Endodermal cell (in vitro differentiated cells): ENCODE results near the gene ANGPTL4. TPM values are rescaled to one million over a fixed set of nuclear protein-coding genes. Genes with fewer than 3 reads are reported as not detected.
A peak's percentile ranks its signal among the peaks of the same experiment; 100 is the strongest.

Experiments
- DNase-seq: peaks from one replicate; pipeline ENCODE4 v3.0.0-alpha.2; 2017
- H3K27ac ChIP-seq: 2 replicates; pipeline ENCODE4 v1.5.1; 2013; ENCODE audit warnings: mild to moderate bottlenecking, low read depth, low read length, moderate library complexity
- H3K27me3 ChIP-seq: 2 replicates; pipeline ENCODE4 v1.6.1; 2013; ENCODE audit warnings: mild to moderate bottlenecking, low read length, moderate library complexity; ENCODE audit not compliant: insufficient read depth, control insufficient read depth, poor library complexity, severe bottlenecking
- H3K36me3 ChIP-seq: 2 replicates; pipeline ENCODE4 v1.7.0; 2013; ENCODE audit warnings: mild to moderate bottlenecking, low read length, moderate library complexity; ENCODE audit not compliant: control insufficient read depth, insufficient read depth
- H3K4me1 ChIP-seq: one replicate; pipeline ENCODE4 v1.7.0; 2013; ENCODE audit warnings: low read length; ENCODE audit not compliant: control insufficient read depth, insufficient read depth
- H3K4me3 ChIP-seq: 2 replicates; pipeline ENCODE4 v1.5.1; 2013; ENCODE audit warnings: mild to moderate bottlenecking, low read length, moderate library complexity
- H3K9ac ChIP-seq: 2 replicates; pipeline ENCODE4 v1.6.1; 2013; ENCODE audit warnings: mild to moderate bottlenecking, low read length, moderate library complexity; ENCODE audit not compliant: poor library complexity, severe bottlenecking; ENCODE audit errors: extremely low read depth
- H3K9me3 ChIP-seq: 2 replicates; pipeline ENCODE4 v1.6.1; 2013; ENCODE audit warnings: mild to moderate bottlenecking, low read length, moderate library complexity; ENCODE audit not compliant: control insufficient read depth
- H3K27ac Mint-ChIP-seq: 2 replicates; pipeline ENCODE4 v1.8.0; 2020; ENCODE audit warnings: mixed read lengths
- H3K27me3 Mint-ChIP-seq: 2 replicates; pipeline ENCODE4 v1.8.0; 2021; ENCODE audit warnings: mild to moderate bottlenecking, mixed read lengths; ENCODE audit not compliant: insufficient read depth
- H3K36me3 Mint-ChIP-seq: 2 replicates; pipeline ENCODE4 v1.8.0; 2020; ENCODE audit warnings: low read depth, mixed read lengths
- H3K4me1 Mint-ChIP-seq: 2 replicates; pipeline ENCODE4 v1.8.0; 2020; ENCODE audit warnings: mixed read lengths
- H3K4me3 Mint-ChIP-seq: 2 replicates; pipeline ENCODE4 v1.8.0; 2020; ENCODE audit warnings: mild to moderate bottlenecking, moderate library complexity, mixed read lengths
- H3K9me3 Mint-ChIP-seq: 2 replicates; pipeline ENCODE4 v1.8.0; 2020; ENCODE audit warnings: mild to moderate bottlenecking, mixed read lengths
- WGBS, 2 experiments: methylation state at CpG; one replicate each; pipeline versions ENCODE4 v1.1.5 to v1.1.7; 2013; ENCODE audit warnings: missing lambda C conversion rate in 2 of 2, mixed read lengths in 1 of 2; ENCODE audit not compliant: insufficient coverage in 1 of 2, insufficient read length in 1 of 2; 5-methylcytosine and 5-hydroxymethylcytosine counted together
- total RNA-seq, 2 donors: library from RNA; stranded (reverse); fragmentation: NEBNext Ultra II Directional in 1 of 2; extraction: Animal tissue kit (Norgen Biotek cat#: 25700) in 1 of 2; gene quantifications; 2 replicates in 1 of 2; 3 replicates in 1 of 2; pipeline ENCODE4 v1.2.1, GENCODE V29; 2021
- TF ChIP-seq, protein P1 (sequence below): fragments of 200-600 bp; sonication (generic); conservative IDR thresholded peaks from 2 replicates; pipeline ENCODE4 v1.5.0; 2021; ENCODE audit warnings: antibody characterized with exemption, mild to moderate bottlenecking

The ANGPTL4 gene
- total RNA-seq, 2 donors from 2014 or later = 10.9 to 13.2 TPM

DNA sequence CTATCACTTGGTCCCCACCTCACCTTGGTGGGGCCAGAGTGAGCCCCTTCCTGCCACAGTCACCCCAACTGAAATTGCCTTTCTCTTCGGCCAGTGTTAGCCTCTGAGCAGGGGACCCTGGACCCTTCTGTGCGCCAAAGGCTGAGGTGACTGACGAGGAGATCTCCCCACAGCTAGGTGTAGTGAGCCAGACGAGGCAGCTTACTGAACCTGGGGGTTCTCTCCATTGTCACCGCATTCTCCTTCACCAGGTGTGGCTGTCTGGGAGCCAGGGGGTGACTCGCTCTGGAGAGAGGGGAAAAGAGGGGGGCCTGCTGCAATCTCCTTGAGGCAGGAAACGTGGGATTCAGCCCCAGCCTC, 41.3 kb upstream of the ANGPTL4 start:
- H3K27ac ChIP-seq = no peak overlapping the region
- Mint-ChIP-seq H3K4me1 (peaks cover 21% of the 10 kb centered on the region), H3K36me3 (peaks cover 20% of the 10 kb centered on the region)

DNA sequence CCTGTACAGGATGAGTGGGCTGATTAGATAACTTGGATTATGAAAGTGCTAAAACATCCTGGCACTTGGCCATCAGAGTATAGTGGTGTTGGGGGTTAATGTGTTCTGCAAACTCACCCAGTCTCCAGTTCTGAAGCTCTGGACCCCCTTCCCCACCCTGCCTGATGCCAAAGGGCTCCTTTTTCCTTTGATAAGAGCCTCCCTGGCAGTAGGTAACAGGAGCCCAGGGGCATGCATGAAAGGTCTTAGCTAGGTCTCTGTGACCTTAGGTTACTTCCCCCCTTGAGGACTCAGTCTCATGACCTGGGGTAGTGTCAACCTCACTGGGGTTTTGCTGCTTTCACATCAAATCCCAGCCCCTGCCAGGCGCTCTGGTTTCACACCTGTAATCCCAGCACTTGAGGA, 40.2 kb upstream of the ANGPTL4 start:
- H3K9ac ChIP-seq = no peak overlapping the region
- no peak overlapping the region for H3K4me3 Mint-ChIP-seq
- WGBS, 2 experiments = 90 to 100% methylated on average over 1 of the region's 1 CpG
- H3K27me3 ChIP-seq = no peaks in the 10 kb centered on the region
- no peak overlapping the region for H3K4me3 ChIP-seq
- DNase-seq = no peak
- H3K27ac Mint-ChIP-seq = no peak overlapping the region
- peaks cover 9% of the 10 kb centered on the region for H3K9me3 Mint-ChIP-seq
- peaks cover 21% of the 10 kb centered on the region for H3K4me1 Mint-ChIP-seq
- H3K9me3 ChIP-seq = no peaks in the 10 kb centered on the region
- peaks cover 19% of the 10 kb centered on the region for H3K36me3 Mint-ChIP-seq
- TF ChIP-seq, protein P1, sequence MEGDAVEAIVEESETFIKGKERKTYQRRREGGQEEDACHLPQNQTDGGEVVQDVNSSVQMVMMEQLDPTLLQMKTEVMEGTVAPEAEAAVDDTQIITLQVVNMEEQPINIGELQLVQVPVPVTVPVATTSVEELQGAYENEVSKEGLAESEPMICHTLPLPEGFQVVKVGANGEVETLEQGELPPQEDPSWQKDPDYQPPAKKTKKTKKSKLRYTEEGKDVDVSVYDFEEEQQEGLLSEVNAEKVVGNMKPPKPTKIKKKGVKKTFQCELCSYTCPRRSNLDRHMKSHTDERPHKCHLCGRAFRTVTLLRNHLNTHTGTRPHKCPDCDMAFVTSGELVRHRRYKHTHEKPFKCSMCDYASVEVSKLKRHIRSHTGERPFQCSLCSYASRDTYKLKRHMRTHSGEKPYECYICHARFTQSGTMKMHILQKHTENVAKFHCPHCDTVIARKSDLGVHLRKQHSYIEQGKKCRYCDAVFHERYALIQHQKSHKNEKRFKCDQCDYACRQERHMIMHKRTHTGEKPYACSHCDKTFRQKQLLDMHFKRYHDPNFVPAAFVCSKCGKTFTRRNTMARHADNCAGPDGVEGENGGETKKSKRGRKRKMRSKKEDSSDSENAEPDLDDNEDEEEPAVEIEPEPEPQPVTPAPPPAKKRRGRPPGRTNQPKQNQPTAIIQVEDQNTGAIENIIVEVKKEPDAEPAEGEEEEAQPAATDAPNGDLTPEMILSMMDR = no peak
- peaks cover 6% of the 10 kb centered on the region for H3K4me1 ChIP-seq
- H3K27me3 Mint-ChIP-seq = peaks cover 14% of the 10 kb centered on the region
- H3K36me3 ChIP-seq = peaks cover 24% of the 10 kb centered on the region
- H3K27ac ChIP-seq = no peak overlapping the region

More for the DNA sequence above, 41.3 kb upstream of the ANGPTL4 start:
- H3K36me3 ChIP-seq = peaks cover 27% of the 10 kb centered on the region
- H3K27ac Mint-ChIP-seq = peak overlapping the region; percentile 100
- H3K4me1 ChIP-seq = peaks cover 6% of the 10 kb centered on the region
- no peaks in the 10 kb centered on the region for H3K9me3 ChIP-seq
- H3K9ac ChIP-seq = peak overlapping the region; percentile 99
- H3K4me3 Mint-ChIP-seq = peak overlapping the region; percentile 92
- no peak for DNase-seq
- 80 to 90% methylated on average over 4 to 7 of the region's 7 CpGs for WGBS, 2 experiments
- peak overlapping the region; percentile 91 for H3K4me3 ChIP-seq
- TF ChIP-seq, protein P1 = no peak
- H3K9me3 Mint-ChIP-seq = peaks cover 9% of the 10 kb centered on the region
- H3K27me3 Mint-ChIP-seq = peaks cover 5% of the 10 kb centered on the region
- no peaks in the 10 kb centered on the region for H3K27me3 ChIP-seq

DNA sequence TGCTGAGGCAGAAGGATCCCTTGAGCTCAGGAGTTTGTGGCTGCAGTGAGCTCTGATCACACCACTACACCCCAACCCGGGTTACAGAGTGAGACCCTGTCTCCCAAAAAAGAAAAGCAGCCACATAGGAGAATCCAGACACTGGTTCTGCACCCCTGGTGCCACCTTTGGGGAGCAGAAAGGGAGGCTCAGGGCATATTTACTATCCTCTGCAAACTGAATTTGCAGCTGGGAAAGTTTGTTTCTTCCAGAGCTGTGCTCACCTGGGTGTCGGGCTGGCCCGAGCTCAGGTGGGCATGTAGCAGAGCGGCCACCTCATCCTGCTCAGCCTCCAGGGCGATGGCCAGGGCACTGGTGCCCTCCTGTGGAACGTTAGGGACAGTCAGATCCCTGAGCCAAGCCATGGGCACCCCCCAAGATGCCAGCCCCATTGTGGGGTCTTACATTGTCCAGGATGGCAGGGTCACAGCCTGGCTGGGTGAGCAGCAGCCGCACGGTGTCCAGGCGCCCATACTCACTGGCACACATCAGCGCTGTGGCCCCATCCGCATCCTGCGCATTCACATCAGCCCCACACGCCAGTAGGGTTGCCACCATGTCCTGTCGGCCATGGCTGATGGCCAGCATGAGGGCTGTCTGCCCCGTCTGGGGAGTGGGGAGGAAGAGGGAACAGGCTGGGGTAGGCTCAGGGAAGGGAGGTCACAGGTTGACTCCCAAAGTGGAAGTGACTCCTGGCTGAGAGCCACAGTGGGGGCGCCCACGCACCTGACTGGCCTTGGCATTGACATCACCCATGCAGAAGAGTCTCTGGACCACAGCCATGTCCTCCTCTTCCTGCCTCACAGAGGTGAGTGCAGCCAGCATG, 39.5 kb upstream of the ANGPTL4 start:
- no peak overlapping the region for H3K9ac ChIP-seq
- peak; percentile 79 for DNase-seq
- Mint-ChIP-seq H3K4me3 (no peak overlapping the region), H3K36me3 (peaks cover 18% of the 10 kb centered on the region), H3K27me3 (peaks cover 14% of the 10 kb centered on the region), H3K4me1 (peaks cover 21% of the 10 kb centered on the region), H3K9me3 (peaks cover 9% of the 10 kb centered on the region), H3K27ac (no peak overlapping the region)
- H3K9me3 ChIP-seq = no peaks in the 10 kb centered on the region
- TF ChIP-seq, protein P1 = peak; percentile 49
- no peak overlapping the region for H3K27ac ChIP-seq
- H3K27me3 ChIP-seq = no peaks in the 10 kb centered on the region
- peaks cover 6% of the 10 kb centered on the region for H3K4me1 ChIP-seq
- H3K4me3 ChIP-seq = no peak overlapping the region
- WGBS, 2 experiments = 90 to 95% methylated on average over 9 to 17 of the region's 17 CpGs
- H3K36me3 ChIP-seq = peaks cover 24% of the 10 kb centered on the region
